K562 (cell line): ENCODE results near the gene NKIRAS2.

Experiments used
- BCL6 ChIP-seq: fragments of 250-450 bp; sonication (Bioruptor Pico); IDR thresholded peaks from 2 replicates; pipeline ENCODE4 v1.4.0; 2020
- JUND ChIP-seq, 2 experiments: IDR thresholded peaks; 2 replicates in 1 of 2; 3 replicates in 1 of 2; pipeline ENCODE4 v1.6.1; 2011; ENCODE audit warnings: borderline replicate concordance in 2 of 2, low read depth in 2 of 2, low read length in 2 of 2, improper control_type of control experiment in 1 of 2, missing biosample characterization in 1 of 2, missing genetic modification characterization in 1 of 2, missing genetic modification reagents in 1 of 2
- KAT7 ChIP-seq: sonication (generic); formaldehyde crosslinking; IDR thresholded peaks from 2 replicates; pipeline ENCODE4 v1.8.0; 2022; ENCODE audit warnings: missing genetic modification reagents, mild to moderate bottlenecking, borderline replicate concordance
- NFRKB ChIP-seq: fragments of 450-650 bp; IDR thresholded peaks from 2 replicates; pipeline ENCODE4 v1.6.1; 2016; ENCODE audit warnings: low read depth
- RFX5 ChIP-seq: IDR thresholded peaks from 2 replicates; pipeline ENCODE4 v1.6.1; 2011; ENCODE audit warnings: low read depth, mild to moderate bottlenecking, improper control_type of control experiment, low read length
- SMARCA4 ChIP-seq: fragments of 450-650 bp; IDR thresholded peaks from 2 replicates; pipeline ENCODE4 v1.6.1; 2016
- ZEB2 ChIP-seq: fragments of 450-650 bp; IDR thresholded peaks from 2 replicates; pipeline ENCODE4 v1.6.1; 2016
- ZFP36 ChIP-seq: fragments of 150-350 bp; IDR thresholded peaks from 2 replicates; pipeline ENCODE4 v1.6.1; 2018; ENCODE audit warnings: low read length, low read depth; ENCODE audit not compliant: partially characterized antibody
- ZNF354B ChIP-seq: fragments of 250-450 bp; sonication (Bioruptor Pico); IDR thresholded peaks from 2 replicates; pipeline ENCODE4 v1.4.0; 2020
- ZNF766 ChIP-seq: fragments of 200-800 bp; sonication (Bioruptor generic); conservative IDR thresholded peaks from 2 replicates; pipeline ENCODE4 v1.6.1; 2016; ENCODE audit warnings: missing genetic modification characterization, missing compliant biosample characterization
- TF ChIP-seq, protein P1 (sequence below), 3 experiments: IDR thresholded peaks in 2 of 3; conservative IDR thresholded peaks in 1 of 3; 2 replicates each; pipeline ENCODE4 v1.5.1; 2011 to 2012; ENCODE audit warnings: low read length in 3 of 3, mild to moderate bottlenecking in 3 of 3, control low read depth in 2 of 3, improper control_type of control experiment in 1 of 3, inconsistent platforms in 1 of 3, low read depth in 1 of 3, mixed read lengths in 1 of 3, moderate library complexity in 1 of 3; ENCODE audit not compliant: insufficient read depth in 2 of 3

DNA sequence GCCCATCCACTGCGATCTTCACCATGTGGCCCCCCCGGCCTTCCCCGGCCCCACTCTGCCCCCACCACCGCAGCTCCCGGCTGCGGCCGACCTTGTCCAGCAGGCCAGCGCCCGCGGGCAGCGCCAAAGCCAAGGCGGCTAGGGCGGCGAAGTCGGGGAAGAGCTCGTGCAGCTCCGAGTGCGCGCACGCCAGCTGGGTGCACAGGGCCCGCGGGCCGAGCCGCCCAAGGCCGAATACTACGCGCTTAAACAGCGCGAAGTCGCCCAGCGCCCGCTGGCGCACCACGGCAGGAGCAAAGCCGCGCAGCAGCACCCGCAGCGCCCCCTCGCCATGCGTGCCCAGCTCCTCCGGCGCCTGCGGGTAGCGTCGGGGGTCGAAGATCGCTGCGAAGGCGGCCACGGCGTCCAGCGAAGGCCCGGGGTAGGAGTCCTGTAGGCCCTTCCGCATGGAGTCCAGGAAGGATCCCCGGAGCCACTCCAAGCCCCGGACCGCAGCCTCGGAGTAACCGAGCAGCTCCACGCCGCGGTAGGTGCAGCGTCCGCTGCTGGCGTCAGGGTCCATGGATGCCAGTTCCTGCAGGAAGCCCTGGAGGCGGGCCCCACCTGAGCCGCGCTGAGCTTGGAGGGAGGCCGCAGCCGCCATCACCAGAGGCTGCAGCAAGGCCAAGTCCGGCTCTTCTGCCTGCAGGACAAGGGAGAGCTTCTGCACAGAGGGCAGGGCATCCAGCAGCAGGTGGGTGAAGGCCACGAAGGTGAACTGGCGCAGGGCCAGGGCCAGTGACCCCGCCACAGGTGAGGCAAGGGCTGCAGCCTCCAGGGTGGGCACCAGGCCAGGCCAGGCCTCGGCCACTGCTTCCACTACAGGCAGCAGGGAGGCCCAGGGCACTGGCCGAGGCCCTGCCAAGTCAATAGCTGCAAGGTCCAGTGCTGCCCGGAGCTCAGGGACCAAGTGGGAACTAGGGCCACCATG lies 20.2 kb downstream of the NKIRAS2 start:
- no peak for TF ChIP-seq NFRKB
- no peak for TF ChIP-seq RFX5
- no peak for TF ChIP-seq SMARCA4
- TF ChIP-seq, protein P1, sequence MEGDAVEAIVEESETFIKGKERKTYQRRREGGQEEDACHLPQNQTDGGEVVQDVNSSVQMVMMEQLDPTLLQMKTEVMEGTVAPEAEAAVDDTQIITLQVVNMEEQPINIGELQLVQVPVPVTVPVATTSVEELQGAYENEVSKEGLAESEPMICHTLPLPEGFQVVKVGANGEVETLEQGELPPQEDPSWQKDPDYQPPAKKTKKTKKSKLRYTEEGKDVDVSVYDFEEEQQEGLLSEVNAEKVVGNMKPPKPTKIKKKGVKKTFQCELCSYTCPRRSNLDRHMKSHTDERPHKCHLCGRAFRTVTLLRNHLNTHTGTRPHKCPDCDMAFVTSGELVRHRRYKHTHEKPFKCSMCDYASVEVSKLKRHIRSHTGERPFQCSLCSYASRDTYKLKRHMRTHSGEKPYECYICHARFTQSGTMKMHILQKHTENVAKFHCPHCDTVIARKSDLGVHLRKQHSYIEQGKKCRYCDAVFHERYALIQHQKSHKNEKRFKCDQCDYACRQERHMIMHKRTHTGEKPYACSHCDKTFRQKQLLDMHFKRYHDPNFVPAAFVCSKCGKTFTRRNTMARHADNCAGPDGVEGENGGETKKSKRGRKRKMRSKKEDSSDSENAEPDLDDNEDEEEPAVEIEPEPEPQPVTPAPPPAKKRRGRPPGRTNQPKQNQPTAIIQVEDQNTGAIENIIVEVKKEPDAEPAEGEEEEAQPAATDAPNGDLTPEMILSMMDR (IDR thresholded peaks at IDR 0.05 in 2 of 3, conservative IDR thresholded peaks at IDR 0.05 in 1 of 3; ENCODE audit: insufficient read depth in 2 of 3, low read depth in 1 of 3, low read length in 3 of 3): no peak
- no peak for TF ChIP-seq ZFP36
- no peak for TF ChIP-seq ZNF354B (CRISPR knock-in tag)
- no peak for TF ChIP-seq JUND (IDR thresholded peaks at IDR 0.05; ENCODE audit: borderline replicate concordance, low read depth, low read length)
- no peak for TF ChIP-seq JUND (tag; IDR thresholded peaks at IDR 0.05; ENCODE audit: borderline replicate concordance, low read depth, low read length)
- no peak for TF ChIP-seq KAT7 (CRISPR knock-in tag)
- no peak for TF ChIP-seq BCL6 (CRISPR knock-in tag)
- TF ChIP-seq ZEB2: no peak
- no peak for TF ChIP-seq ZNF766 (CRISPR knock-in tag)
